Measurements from ENCODE around the gene HS3ST6. TPM values are rescaled to one million over a fixed set of nuclear protein-coding genes. Genes with fewer than 3 reads are reported as not detected.

Gene HS3ST6
- total RNA-seq, 1 donor from 2014 or later = not detected

GRCh38 chr16:1914988-1915387 lies 3.2 kb downstream of the HS3ST6 start:
- H3K27ac Mint-ChIP-seq (ENCODE audit: unreplicated experiment) = no peak overlapping the region
- no peak overlapping the region for H3K4me3 Mint-ChIP-seq (ENCODE audit: unreplicated experiment)
- peaks cover 24% of the 10 kb centered on the region for H3K27me3 Mint-ChIP-seq (ENCODE audit: low read depth)
- no peaks in the 10 kb centered on the region for H3K4me1 Mint-ChIP-seq (ENCODE audit: low read depth)
- no peaks in the 10 kb centered on the region for H3K9me3 Mint-ChIP-seq (ENCODE audit: low read depth)
- no peaks in the 10 kb centered on the region for H3K36me3 Mint-ChIP-seq (ENCODE audit: low read depth)
- no peak for DNase-seq (ENCODE audit: low spot score)
- TF ChIP-seq CTCF (IDR thresholded peaks at IDR 0.05) = no peak

GRCh38 chr16:1914084-1914608 lies 4.1 kb downstream of the HS3ST6 start:
- no peak for DNase-seq (ENCODE audit: low spot score)
- H3K27me3 Mint-ChIP-seq (ENCODE audit: low read depth) = peaks cover 22% of the 10 kb centered on the region
- no peaks in the 10 kb centered on the region for H3K9me3 Mint-ChIP-seq (ENCODE audit: low read depth)
- no peaks in the 10 kb centered on the region for H3K36me3 Mint-ChIP-seq (ENCODE audit: low read depth)
- H3K27ac Mint-ChIP-seq (ENCODE audit: unreplicated experiment) = no peak overlapping the region
- H3K4me3 Mint-ChIP-seq (ENCODE audit: unreplicated experiment) = no peak overlapping the region
- no peak for TF ChIP-seq CTCF (IDR thresholded peaks at IDR 0.05)
- no peaks in the 10 kb centered on the region for H3K4me1 Mint-ChIP-seq (ENCODE audit: low read depth)

GRCh38 chr16:1913327-1914083 lies 4.7 kb downstream of the HS3ST6 start:
- no peak for DNase-seq (ENCODE audit: low spot score)
- Mint-ChIP-seq H3K27ac (ENCODE audit: unreplicated experiment) (no peak overlapping the region), H3K27me3 (ENCODE audit: low read depth) (peaks cover 19% of the 10 kb centered on the region), H3K4me1 (ENCODE audit: low read depth) (no peaks in the 10 kb centered on the region), H3K9me3 (ENCODE audit: low read depth) (no peaks in the 10 kb centered on the region), H3K36me3 (ENCODE audit: low read depth) (no peaks in the 10 kb centered on the region), H3K4me3 (ENCODE audit: unreplicated experiment) (no peak overlapping the region)
- no peak for TF ChIP-seq CTCF (IDR thresholded peaks at IDR 0.05)

GRCh38 chr16:1912215-1912543 lies 6.0 kb downstream of the HS3ST6 start:
- H3K27me3 Mint-ChIP-seq (ENCODE audit: low read depth) = peaks cover 18% of the 10 kb centered on the region
- no peak overlapping the region for H3K27ac Mint-ChIP-seq (ENCODE audit: unreplicated experiment)
- no peak for TF ChIP-seq CTCF (IDR thresholded peaks at IDR 0.05)
- no peak overlapping the region for H3K4me3 Mint-ChIP-seq (ENCODE audit: unreplicated experiment)
- H3K9me3 Mint-ChIP-seq (ENCODE audit: low read depth) = no peaks in the 10 kb centered on the region
- DNase-seq (ENCODE audit: low spot score) = no peak
- no peaks in the 10 kb centered on the region for H3K36me3 Mint-ChIP-seq (ENCODE audit: low read depth)
- no peaks in the 10 kb centered on the region for H3K4me1 Mint-ChIP-seq (ENCODE audit: low read depth)

GRCh38 chr16:1911467-1912214 lies 6.6 kb downstream of the HS3ST6 start:
- H3K4me1 Mint-ChIP-seq (ENCODE audit: low read depth) = peaks cover 3% of the 10 kb centered on the region
- H3K36me3 Mint-ChIP-seq (ENCODE audit: low read depth) = no peaks in the 10 kb centered on the region
- DNase-seq (ENCODE audit: low spot score) = no peak
- H3K4me3 Mint-ChIP-seq (ENCODE audit: unreplicated experiment) = no peak overlapping the region
- no peak for TF ChIP-seq CTCF (IDR thresholded peaks at IDR 0.05)
- peaks cover 13% of the 10 kb centered on the region for H3K27me3 Mint-ChIP-seq (ENCODE audit: low read depth)
- H3K27ac Mint-ChIP-seq (ENCODE audit: unreplicated experiment) = no peak overlapping the region
- H3K9me3 Mint-ChIP-seq (ENCODE audit: low read depth) = no peaks in the 10 kb centered on the region

Measured in chondrocyte (in vitro differentiated cells).